Heart left ventricle (tissue), 16 donors: Measurements from ENCODE around the gene CETN2. TPM values are rescaled to one million over a fixed set of nuclear protein-coding genes. Genes with fewer than 3 reads are reported as not detected.

Experiments
- ATAC-seq, 4 donors: fragments of 200-7000 bp; cut with Tn5 transposase; one replicate each; pipeline ENCODE4 v1.9.1; 2020 to 2022; ENCODE audit warnings: moderate library complexity in 4 of 4, mild to moderate bottlenecking in 3 of 4, moderate number of reproducible peaks in 1 of 4
- DNase-seq, 5 donors: peaks; one replicate each; pipeline ENCODE4 v3.0.0-alpha.2; 2020
- H3K27ac ChIP-seq, 12 donors: fragments of 200-600 bp; sonication (generic) in 4 of 12; one replicate each; pipeline versions ENCODE4 v1.5.0 to v1.8.0; 2016 to 2022; ENCODE audit warnings: mild to moderate bottlenecking in 2 of 12
- H3K27me3 ChIP-seq, 9 donors: fragments of 200-600 bp; sonication (generic) in 2 of 9; one replicate each; pipeline versions ENCODE4 v1.5.1 to v1.8.0; 2016 to 2022; ENCODE audit warnings: mild to moderate bottlenecking in 3 of 9
- H3K36me3 ChIP-seq, 9 donors: fragments of 200-600 bp; sonication (generic) in 2 of 9; one replicate each; pipeline versions ENCODE4 v1.5.0 to v1.8.0; 2018 to 2022; ENCODE audit warnings: mild to moderate bottlenecking in 2 of 9
- H3K4me1 ChIP-seq, 12 donors: fragments of 200-600 bp; sonication (generic) in 4 of 12; one replicate each; pipeline versions ENCODE4 v1.5.0 to v1.8.0; 2016 to 2022; ENCODE audit warnings: mild to moderate bottlenecking in 3 of 12
- H3K4me3 ChIP-seq, 12 donors: fragments of 200-600 bp; sonication (generic) in 4 of 12; one replicate each; pipeline versions ENCODE4 v1.5.0 to v1.8.0; 2017 to 2022; ENCODE audit warnings: mild to moderate bottlenecking in 9 of 12, moderate library complexity in 4 of 12
- H3K9me3 ChIP-seq, 12 donors: fragments of 200-600 bp; sonication (generic) in 4 of 12; one replicate each; pipeline versions ENCODE4 v1.5.0 to v1.8.0; 2016 to 2022; ENCODE audit warnings: mild to moderate bottlenecking in 1 of 12
- POLR2A ChIP-seq, 2 donors: fragments of 450-650 bp; IDR thresholded peaks; one replicate each; pipeline ENCODE4 v1.6.1; 2017; ENCODE audit warnings: antibody characterized with exemption in 2 of 2, mild to moderate bottlenecking in 2 of 2, moderate library complexity in 2 of 2
- WGBS, 4 donors: extraction: QIAGEN DNeasy Blood & Tissue Kit in 2 of 4; methylation state at CpG; one replicate each; pipeline versions ENCODE4 v1.1.5 to v1.1.7; 2013 to 2018; 5-methylcytosine and 5-hydroxymethylcytosine counted together
- intact Hi-C, 10 donors: fragments of 100-400 bp; cut with DNase I; formaldehyde crosslinking; loops; one replicate each; pipeline versions ENCODE4 v1.11.1 to v1.14.2; 2022
- polyA plus RNA-seq, 2 donors: library from polyadenylated mRNA; stranded (reverse); fragments of 200-250 nt; gene quantifications; one replicate each; pipeline ENCODE4 v1.2.3, GENCODE V29; 2013
- total RNA-seq, 9 donors: library from RNA; depleted of rRNA in 2 of 9; stranded (reverse); fragments of >200 nt in 2 of 9; fragmentation: NEBNext Ultra II Directional in 3 of 9; extraction: Animal tissue kit (Norgen Biotek cat#: 25700) in 3 of 9; gene quantifications; one replicate each; pipeline versions ENCODE4 v1.1.0 to v1.2.4, GENCODE V29; 2016 to 2023
- TF ChIP-seq, protein P1 (sequence below), 12 donors: fragments of 200-600 bp; sonication (generic) in 4 of 12; IDR thresholded peaks; one replicate each; pipeline versions ENCODE4 v1.5.0 to v1.8.0; 2018 to 2022; ENCODE audit warnings: antibody characterized with exemption in 12 of 12, mild to moderate bottlenecking in 5 of 12
- donor health status: ischemic (EF 13 %, LVEDD 7.1; RV severe dilation, severe dysfunction).
- donor health status: healthy with polysubstance abuse.
- donor health status: DM: no; HTN: yes; CAD: no.
- donor health status: DM: no; HTN: no; CAD: no.
- donor health status: ischemic (EF 25% LVEDD 6.9; RV normal size, moderate dysfunction).
- donor health status: ischemic (EF 25% LVEDD 5.7; RV mildly dilated, moderate dysfunction).
- donor health status: healthy.
- donor health status: DM: yes; HTN: yes; CAD: no.
- donor health status: ischemic (EF 35%, LVEDD 5.7; RV mildly dilated, moderate dysfunction).
- donor health status: nonischemic (EF 11% LVEDD 7.7; RV severe dilation, severe dysfunction).
- donor health status: DM: yes; HTN: yes; CAD: no.
- donor health status: PGD.
- donor health status: ischemic (EF 29% LVEDD 5.4; RV normal size, mild dysfunction).
- donor health status: nonischemic (EF 23%, LVEDD 6.1; RV moderate dilation, normal function).

CETN2 gene
- total and polyA plus RNA-seq, 11 donors, result 18.8 to 37.0 (median 25.8) TPM

DNA sequence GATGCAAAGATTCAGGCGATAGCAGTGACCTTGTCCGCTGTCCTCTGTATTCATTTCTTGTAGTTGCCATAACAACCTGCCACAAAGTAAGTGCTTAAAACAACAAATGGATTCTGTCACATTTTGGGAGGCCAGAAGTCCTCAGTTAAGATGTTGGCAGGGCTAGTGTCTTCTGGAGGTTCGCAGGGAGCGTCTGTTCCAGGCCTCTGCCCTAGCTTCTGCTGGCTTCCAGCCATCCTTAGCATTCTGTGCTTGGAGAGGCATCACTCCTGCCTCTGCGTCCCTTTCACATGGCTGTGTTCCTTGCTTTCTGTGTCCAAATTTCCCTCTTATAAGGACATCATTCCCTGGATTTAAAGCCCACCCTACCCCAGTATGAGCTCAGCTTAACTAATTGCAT is 35.8 kb upstream of the CETN2 start:
- ATAC-seq, result no peak
- TF ChIP-seq, protein P1, sequence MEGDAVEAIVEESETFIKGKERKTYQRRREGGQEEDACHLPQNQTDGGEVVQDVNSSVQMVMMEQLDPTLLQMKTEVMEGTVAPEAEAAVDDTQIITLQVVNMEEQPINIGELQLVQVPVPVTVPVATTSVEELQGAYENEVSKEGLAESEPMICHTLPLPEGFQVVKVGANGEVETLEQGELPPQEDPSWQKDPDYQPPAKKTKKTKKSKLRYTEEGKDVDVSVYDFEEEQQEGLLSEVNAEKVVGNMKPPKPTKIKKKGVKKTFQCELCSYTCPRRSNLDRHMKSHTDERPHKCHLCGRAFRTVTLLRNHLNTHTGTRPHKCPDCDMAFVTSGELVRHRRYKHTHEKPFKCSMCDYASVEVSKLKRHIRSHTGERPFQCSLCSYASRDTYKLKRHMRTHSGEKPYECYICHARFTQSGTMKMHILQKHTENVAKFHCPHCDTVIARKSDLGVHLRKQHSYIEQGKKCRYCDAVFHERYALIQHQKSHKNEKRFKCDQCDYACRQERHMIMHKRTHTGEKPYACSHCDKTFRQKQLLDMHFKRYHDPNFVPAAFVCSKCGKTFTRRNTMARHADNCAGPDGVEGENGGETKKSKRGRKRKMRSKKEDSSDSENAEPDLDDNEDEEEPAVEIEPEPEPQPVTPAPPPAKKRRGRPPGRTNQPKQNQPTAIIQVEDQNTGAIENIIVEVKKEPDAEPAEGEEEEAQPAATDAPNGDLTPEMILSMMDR (IDR thresholded peaks at IDR 0.05), result no peak
- TF ChIP-seq POLR2A (IDR thresholded peaks at IDR 0.05), result no peak
- Histone ChIP-seq H3K27ac (no peak overlapping the region), H3K36me3 (peaks cover 0 to 59% (median 32%) of the 10 kb centered on the region in 9 donors), H3K9me3 (no peaks in the 10 kb centered on the region), H3K4me1 (no peaks in the 10 kb centered on the region), H3K4me3 (no peak overlapping the region), H3K27me3 (no peaks in the 10 kb centered on the region)
- 75 to 91% (median 86%) methylated on average over 5 of the region's 5 CpGs for WGBS, 4 donors
- no peak for DNase-seq
- intact Hi-C loops, result no loop called here

DNA sequence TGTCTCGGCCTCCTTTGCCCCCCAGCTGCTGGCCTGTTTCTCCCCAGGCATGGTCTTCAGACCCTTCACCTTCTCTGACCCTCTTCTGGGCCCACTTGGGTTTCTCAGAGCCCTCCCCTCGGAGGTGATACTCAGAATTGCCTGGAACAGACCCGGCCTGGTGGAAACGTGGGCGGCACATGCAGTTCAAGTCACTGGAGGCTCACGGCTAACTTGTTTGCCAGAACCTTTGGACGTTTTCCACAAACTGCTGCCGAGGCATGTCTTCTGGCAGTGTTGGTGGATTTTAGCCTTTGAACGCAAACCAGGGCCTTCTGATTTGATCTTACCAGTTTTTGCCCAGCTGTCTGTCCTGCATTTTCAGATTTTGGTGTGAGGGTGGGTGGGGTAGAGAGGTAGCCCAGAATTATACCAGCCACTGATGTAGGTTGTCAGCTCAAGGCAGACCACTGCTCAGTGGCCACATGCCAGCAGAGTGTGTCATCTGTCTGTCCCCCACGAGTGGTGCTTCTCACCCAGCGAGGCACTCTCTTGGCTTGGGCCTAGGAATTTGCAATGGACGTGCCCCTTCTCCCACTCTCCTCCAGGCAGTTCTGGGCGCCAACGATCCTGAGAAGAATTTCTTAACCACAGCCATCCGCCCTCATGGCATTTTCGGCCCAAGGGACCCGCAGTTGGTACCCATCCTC is 34.8 kb upstream of the CETN2 start:
- no peak for DNase-seq
- H3K36me3 ChIP-seq, result peaks cover 0 to 68% (median 32%) of the 10 kb centered on the region in 9 donors
- WGBS, 4 donors, result 71 to 88% (median 78%) methylated on average over 17 of the region's 17 CpGs
- H3K4me1 ChIP-seq, result no peaks in the 10 kb centered on the region
- no peaks in the 10 kb centered on the region for H3K27me3 ChIP-seq
- no peak overlapping the region for H3K27ac ChIP-seq
- ATAC-seq, result peak in 1 of 4 donors; percentile 18
- intact Hi-C loops, result no loop called here
- no peak overlapping the region for H3K4me3 ChIP-seq
- H3K9me3 ChIP-seq, result no peaks in the 10 kb centered on the region
- no peak for TF ChIP-seq POLR2A (IDR thresholded peaks at IDR 0.05)
- TF ChIP-seq, protein P1 (IDR thresholded peaks at IDR 0.05), result no peak

DNA sequence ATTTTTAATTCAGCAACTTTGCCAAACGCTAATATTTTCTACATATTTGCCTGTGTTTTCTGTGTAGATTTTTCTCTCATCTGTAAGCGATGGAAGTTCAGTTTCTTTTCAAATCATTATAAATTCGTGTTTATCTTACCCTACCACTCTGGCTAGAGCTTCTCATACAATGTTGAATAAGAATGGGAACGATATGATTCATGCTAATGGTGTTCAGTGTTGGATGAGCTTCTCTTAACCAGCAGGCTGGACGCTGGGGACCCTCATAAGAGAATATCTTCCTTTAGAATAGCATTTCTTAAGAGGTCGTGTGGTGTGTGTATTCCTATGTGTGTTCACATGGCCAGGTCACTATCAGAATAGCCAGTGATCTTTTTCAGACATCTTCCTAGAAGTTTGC is 31.3 kb upstream of the CETN2 start:
- Histone ChIP-seq H3K27me3 (no peaks in the 10 kb centered on the region), H3K9me3 (no peaks in the 10 kb centered on the region), H3K4me1 (no peaks in the 10 kb centered on the region), H3K4me3 (no peak overlapping the region), H3K36me3 (peaks cover 0 to 58% (median 27%) of the 10 kb centered on the region in 9 donors), H3K27ac (no peak overlapping the region)
- TF ChIP-seq, protein P1 (IDR thresholded peaks at IDR 0.05), result no peak
- no peak for TF ChIP-seq POLR2A (IDR thresholded peaks at IDR 0.05)
- ATAC-seq, result no peak
- DNase-seq, result no peak
- WGBS, 4 donors, result 68 to 92% (median 80%) methylated on average over 6 of the region's 6 CpGs
- intact Hi-C loops, result no loop called here

DNA sequence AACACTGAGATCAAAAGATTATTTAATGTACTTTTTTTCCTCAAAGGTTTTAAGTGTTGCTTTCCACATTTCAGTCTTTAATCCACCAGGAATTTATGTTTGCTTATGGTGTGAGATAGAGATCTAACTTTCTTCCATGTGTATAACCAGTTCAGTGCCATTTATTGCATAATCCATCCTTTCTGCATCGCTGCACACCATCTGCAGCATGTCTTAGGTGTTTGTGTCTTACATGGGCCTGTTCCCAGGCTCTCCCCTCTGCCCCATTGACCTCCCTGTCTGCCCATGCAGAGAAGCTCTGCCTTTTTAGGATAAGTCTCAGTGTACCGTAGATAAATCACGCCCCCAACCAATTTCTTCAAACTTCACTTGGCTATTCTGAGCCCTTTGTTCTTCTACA is 30.6 kb upstream of the CETN2 start:
- ATAC-seq, result no peak
- Histone ChIP-seq H3K36me3 (peaks cover 0 to 51% (median 27%) of the 10 kb centered on the region in 9 donors), H3K27ac (no peak overlapping the region), H3K4me1 (no peaks in the 10 kb centered on the region), H3K9me3 (no peaks in the 10 kb centered on the region), H3K4me3 (no peak overlapping the region), H3K27me3 (no peaks in the 10 kb centered on the region)
- WGBS, 4 donors, result 64 to 87% (median 85%) methylated on average over 3 of the region's 3 CpGs
- intact Hi-C loops, result no loop called here
- no peak for TF ChIP-seq POLR2A (IDR thresholded peaks at IDR 0.05)
- TF ChIP-seq, protein P1 (IDR thresholded peaks at IDR 0.05), result no peak
- DNase-seq, result no peak
